ENCODE results near the gene RRAGC. TPM values are rescaled to one million over a fixed set of nuclear protein-coding genes. Genes with fewer than 3 reads are reported as not detected.

Gene RRAGC
- total and polyA plus RNA-seq, 9 of the 15 experiments (the other 6 are each of a cell fraction or from before 2014, with no cell fraction given), result 3.9 to 16.9 (median 10.9) TPM

GRCh38 chr1:38859561-38860453, at the start of gene RRAGC (continued):
- TF ChIP-seq REST (IDR thresholded peaks at IDR 0.05; ENCODE audit: borderline replicate concordance), result peak; percentile 97
- TF ChIP-seq REST (CRISPR knock-in tag; IDR thresholded peaks at IDR 0.05; ENCODE audit: low read depth), result peak; percentile 77; the same call in 1 of the 2 replicates
- TF ChIP-seq ESRRA (IDR thresholded peaks at IDR 0.05; ENCODE audit: borderline replicate concordance, low read depth), result peak; percentile 61; the same call in 1 of the 2 replicates
- TF ChIP-seq SMARCA4 (IDR thresholded peaks at IDR 0.05), result no peak
- no peak for TF ChIP-seq ZNF740 (CRISPR knock-in tag; IDR thresholded peaks at IDR 0.05)
- TF ChIP-seq ZNF740 (tag; IDR thresholded peaks at IDR 0.05), result peak in 1 of 2 experiments; percentile 39; a peak in 1 of 4 replicates
- peak; percentile 17; the same call in 1 of the 2 replicates for TF ChIP-seq CEBPZ (IDR thresholded peaks at IDR 0.05; ENCODE audit: borderline replicate concordance, low read depth, low read length)
- peak; percentile 98 for TF ChIP-seq USF1 (CRISPR knock-in tag; IDR thresholded peaks at IDR 0.05)
- TF ChIP-seq SAP30 (IDR thresholded peaks at IDR 0.05; ENCODE audit: borderline replicate concordance, insufficient read depth, low read depth, low read length, poor library complexity, severe bottlenecking), result peak; percentile 81
- peak; percentile 77 for TF ChIP-seq MTA3 (IDR thresholded peaks at IDR 0.05; ENCODE audit: borderline replicate concordance)
